CD4-positive, alpha-beta T cell treated with Interleukin-2 at 100 ng/mL for 4 hours (primary cell): ENCODE results near the gene PANK1.

ENCODE experiments used
- DNase-seq: peaks from one replicate; pipeline ENCODE4 v3.0.0-alpha.2; 2020; ENCODE audit warnings: low spot score

PANK1 gene

DNA sequence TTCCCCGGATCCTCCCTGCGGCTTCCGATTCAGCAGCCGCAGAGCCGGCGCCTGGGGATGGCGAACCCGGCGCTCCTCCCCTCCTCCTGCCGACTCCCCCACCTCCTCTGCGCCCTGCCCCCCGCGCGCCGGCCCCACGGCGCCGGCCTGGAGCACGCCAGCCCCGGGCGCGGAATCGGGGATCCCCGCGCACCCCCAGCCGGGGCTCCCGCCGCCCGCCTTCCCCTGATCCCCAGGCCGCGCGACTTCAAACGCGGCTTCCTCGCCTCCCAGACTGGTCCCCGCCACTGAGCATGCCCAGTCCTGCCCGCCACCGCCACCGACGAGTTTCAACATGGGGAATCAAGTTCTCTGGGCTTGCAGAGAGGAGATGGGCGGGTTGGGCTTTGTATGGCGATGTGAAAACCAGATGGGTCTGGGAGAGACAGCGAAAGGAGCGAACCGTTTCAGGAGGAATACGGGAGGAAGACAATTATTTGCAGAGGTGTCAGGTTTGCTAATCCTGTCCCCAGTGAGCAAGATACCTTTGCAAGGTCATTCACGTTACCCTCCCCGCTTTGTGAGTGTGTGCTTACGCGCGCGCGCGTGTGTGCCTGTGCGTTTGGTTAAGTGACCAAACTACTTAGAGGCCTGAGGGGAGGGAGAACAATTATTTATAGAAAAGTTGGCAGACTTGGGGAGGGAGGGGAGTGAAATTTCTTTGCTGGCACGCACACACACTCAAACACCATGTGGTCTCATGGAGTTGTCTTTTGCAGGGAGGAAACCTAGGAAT, at the start of gene PANK1:
TSS of gene PANK1 (minus strand) at position 276 of the 775 bp plus-strand sequence. CDS start 351 bp downstream, outside the sequence.
- peak; percentile 57 for DNase-seq

DNA sequence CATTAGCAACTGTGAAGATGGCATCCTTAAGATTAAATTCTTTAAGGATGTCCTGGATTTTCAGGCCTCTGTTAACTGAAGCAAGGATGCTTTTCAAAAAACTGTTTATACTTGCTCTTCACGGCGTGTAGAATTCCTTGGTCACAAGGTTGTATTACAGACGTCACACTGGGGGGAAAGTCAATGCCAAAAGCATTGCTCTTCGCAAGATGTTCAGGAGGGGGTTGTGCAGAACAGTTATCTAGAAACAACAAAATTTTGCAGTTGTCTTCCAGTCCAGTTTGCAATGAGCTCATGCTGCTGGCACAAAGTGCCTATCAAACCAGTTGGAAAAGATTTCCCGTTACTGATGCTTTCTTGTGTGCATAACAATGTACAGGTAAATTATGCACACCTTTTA, 48.1 kb upstream of the PANK1 start:
- no peak for DNase-seq

DNA sequence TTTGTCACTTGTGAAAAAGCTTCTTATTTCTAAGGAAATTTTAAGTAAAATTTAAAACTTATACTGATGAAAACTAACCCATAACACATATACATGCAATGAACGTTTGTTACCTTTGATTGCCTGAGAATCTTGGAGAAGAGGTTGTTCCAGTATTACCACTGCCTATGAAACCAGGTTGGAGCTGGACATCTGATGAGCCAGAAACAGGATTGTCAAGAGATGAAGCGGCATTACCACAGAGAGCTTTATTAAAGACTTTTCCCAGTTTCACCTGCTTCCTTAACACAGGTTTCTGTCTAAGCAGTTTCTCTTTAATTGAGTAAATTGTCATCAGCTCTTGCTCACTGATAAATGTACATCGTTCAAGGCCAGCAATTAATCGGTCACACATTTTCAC, 47.4 kb upstream of the PANK1 start:
- no peak for DNase-seq

DNA sequence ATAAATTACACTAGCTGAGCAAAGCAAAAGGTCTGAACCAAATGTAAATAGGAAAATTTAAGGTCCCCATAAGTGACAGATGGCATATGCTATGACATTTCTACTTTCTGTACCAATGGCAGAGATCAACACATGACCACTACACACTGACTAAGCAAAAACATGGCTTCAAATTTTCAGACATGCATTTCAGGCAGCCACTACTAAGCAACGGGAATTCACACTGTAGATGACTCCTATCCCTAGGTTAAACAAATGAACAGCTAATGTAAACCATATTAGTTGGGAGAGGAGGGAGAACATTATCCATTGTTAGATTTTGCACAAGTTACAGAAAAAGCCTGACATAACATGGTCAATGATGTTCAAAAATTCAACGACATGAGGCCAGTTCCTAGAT, 45.0 kb upstream of the PANK1 start:
- DNase-seq = no peak

DNA sequence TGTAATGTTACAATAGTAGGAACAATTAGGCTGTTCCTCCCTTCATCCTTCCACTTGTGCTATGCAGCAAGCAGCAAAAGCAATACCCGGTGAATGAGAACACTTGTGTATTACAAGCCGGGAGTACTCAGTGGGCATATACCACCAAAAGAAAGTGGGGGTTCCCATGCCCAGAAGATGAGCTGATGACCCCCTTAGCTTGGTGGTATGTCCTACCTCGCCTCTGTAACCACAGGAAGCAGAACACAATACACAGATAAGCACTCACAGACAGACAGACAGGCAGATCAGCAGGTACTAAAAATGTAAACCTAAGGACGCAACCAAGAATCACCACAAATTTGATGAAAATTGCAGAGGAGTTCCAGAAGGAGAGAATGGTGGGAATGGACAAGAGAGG, 40.9 kb upstream of the PANK1 start:
- DNase-seq = no peak

DNA sequence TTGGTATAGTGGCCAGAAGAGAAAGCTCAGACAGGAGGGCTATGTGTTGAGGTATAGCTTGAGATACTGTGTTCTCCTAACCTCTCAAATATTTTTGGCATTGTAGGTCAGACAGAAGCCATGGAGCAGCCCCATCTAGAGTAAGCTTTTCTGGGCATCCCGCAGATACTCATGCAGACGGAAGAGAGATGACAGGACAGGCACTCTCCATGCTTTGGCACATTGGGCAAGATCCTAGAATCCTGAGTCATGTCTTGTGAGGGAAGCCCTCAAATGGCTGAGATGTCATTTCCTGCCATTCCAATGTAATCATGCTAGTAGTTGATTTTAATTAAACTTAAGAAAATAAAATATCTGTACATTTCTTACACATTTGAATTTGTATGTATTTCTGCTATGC, 39.6 kb upstream of the PANK1 start:
- no peak for DNase-seq

DNA sequence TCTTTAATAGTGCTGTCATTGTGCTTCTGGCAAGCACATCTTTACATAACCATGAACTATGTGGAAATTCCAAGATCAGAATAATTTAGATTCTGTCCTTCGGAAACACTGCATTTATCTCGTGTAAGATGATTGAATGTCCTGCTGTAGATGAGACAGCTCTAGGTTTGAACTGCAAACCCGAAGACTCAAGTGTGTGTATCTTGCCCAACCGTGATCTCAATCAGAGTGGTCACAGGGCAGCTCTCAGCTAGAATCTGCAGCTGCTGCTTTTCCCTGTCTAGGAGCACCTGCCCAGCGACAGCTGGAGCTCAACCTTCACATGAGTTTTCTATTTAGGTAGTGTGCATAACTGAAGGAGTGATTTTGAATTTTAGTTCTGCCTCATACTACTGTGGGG, 38.8 kb upstream of the PANK1 start:
- DNase-seq = no peak

DNA sequence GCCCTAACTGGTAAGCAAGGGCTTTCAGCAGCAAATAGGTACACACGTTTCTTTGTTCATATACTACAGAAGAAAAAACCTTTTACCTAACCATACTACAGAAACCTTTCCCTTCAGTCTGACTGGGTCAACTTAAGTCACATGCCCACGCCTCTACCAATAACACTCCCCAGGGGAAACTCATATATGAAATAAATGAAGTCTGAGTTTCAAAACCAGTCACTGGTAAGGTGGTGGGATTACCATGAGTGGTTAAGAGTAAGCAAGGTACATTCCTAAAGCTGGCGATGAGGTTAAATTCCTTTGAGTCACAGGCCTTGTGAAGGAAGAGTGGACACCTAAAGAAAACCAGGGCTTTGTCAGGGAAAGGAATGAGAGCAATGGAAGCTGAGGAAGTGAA, 34.9 kb upstream of the PANK1 start:
- DNase-seq = no peak

DNA sequence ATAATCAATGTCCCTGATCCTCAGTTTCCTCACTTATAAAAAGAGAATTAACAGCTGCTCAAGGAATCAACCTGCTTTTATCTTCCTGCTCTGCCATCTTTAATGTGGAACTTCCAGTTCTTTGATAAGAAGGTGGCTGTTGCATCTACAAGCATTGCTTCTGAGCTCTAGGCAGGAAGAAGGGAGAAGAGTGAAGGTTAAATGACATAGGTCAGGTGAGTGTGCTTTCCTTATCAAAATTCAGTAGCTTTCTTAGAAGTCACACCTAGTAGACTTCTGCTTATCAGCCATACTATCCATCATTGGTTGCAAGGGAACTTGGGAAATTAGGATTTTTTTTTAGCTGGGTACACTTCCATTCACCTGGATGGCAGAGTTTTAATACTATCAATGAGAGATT, 32.3 kb upstream of the PANK1 start:
- no peak for DNase-seq

DNA sequence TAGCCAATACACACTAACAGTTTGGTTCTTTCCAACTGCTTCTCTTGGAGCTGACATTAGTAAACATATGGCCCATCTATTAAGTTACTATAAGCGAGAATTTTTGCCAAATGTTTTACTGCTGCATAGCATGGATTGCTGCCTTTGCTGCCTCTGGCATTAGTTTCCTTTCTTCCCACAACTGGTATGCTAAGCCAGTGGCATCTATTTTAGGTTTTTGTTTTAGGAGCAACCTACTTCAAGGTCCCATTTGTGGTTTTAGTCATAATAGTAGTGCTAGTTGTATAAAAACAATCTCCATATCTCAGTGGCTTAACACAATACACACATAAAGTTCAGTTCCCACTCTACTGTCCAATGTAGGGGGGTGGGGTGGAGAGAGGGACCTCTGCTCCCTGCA, 25.9 kb upstream of the PANK1 start:
- no peak for DNase-seq

DNA sequence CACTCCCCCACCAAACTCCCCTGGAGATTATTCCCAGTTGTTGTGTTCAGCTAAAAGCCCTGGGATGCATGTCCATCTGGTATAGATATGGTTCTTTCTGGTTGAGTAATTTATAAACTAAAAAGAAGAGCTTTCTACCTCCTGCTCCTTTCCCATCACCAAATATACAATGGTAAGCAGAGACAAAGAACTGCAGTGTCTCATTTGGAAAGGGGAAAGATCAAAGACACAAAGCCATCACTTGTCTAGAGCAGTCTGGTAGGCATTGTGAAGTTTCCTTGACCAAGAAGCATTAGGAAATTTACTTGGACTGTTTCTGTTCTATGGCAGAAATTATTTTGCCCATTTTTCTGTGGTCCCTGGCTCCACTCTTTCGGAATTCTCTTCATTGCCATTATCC, 24.9 kb upstream of the PANK1 start:
- no peak for DNase-seq

DNA sequence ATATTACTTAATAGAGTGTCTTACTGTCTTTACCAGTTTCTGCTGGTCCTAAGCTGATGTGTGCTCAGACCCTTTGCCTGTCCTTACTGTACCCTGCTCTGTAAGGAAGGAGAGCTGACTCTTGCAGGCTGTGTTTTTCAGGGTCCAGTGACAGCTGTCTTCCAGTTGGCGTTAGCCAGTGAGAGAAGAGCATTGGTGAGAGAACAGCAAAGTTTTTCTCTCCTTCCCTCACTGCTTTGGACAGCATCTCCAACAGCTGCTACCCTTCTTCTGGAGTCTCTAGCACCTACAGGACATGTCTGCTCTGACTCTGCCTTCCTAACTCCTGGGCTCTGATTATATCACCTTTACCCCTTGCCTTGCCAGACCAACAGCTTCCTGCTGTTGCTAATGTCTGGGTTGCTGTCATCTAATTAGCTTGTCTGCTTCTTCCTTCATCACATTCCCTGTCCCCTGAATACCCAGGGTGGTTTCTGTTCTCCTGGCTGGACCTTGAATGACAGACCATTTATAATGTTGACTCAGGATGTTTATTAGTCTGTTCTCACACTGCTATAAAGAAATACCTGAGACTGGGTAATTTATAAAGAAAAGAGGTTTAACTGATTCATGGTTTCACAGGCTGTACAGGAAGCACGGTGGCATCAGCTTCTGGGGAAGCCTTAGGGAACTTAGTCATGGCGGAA, 23.5 kb upstream of the PANK1 start:
- DNase-seq = no peak

DNA sequence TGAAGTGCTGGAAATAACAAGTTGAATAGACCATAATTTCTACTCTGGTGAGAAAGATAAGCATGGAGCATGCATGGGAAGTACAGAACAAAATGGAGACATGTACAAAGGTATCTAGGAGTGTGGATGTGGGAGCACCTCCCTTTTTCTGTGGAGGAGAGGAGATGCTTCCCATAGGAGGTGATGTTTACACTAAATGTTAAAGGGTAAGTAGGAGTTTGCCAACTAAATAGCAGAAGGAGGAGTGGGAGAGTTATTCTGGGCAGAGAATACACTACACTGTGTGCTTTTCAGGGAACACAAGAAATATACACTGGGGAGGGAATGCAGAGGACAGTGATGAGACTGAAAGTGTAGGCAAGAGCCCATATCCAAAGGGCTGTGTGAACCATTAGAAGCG, 21.1 kb upstream of the PANK1 start:
- DNase-seq = no peak

DNA sequence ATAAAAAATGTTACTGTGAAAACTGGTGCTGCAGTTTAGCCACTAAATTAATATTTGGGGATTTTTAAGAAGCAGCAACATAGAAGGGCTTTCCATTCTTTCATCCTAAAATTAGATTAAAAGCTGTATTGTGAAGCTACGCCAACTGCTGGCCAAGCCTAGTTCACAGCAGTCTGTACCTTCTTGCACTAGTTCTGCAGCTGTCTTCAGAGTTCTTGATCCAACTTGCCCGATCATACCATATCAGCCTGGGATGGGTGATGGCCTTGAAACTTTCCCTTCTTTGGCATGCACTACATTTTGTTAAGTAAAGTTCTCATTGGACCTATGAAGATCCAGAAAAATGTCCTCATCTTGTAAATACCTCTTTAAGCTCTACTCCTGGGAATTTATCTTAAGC, 20.3 kb upstream of the PANK1 start:
- no peak for DNase-seq

DNA sequence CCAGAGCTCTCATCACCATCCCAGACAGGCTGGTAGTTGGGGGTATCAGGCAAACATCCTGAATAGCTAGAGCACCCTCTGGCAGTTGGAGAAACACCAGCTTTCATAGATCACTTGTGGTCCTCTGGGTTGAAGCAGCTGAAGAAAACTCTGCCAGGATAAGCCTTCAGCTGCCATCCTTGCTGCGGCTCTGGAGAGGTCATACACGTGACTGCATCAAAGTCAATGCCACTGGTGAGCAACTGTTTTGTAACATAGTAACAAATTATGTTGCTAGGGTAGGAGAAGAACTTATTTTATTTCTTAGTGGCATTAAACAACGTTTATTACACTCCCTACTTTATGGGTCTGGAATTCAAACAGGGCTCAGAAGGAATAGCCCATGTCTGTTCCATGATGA, 19.2 kb upstream of the PANK1 start:
- DNase-seq = no peak

DNA sequence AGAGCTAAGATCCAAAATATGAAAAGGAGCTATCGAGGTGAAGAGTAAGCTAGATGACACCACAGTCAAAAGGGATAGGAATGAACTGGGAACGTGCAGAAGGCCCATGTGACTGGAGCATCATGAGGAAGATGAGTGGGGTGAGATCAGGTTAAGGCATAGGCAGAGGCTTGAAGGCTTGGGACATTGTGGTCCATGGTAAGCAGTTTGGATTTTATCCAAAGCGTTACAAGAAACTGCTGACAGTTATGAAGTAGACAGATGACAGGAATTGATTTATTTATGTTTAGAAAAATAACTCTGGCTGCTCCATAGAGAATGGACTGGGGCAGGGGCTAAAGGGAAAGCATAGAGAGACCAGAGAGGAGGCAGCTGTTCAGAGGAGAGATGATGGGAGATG, 18.1 kb upstream of the PANK1 start:
- DNase-seq = no peak

DNA sequence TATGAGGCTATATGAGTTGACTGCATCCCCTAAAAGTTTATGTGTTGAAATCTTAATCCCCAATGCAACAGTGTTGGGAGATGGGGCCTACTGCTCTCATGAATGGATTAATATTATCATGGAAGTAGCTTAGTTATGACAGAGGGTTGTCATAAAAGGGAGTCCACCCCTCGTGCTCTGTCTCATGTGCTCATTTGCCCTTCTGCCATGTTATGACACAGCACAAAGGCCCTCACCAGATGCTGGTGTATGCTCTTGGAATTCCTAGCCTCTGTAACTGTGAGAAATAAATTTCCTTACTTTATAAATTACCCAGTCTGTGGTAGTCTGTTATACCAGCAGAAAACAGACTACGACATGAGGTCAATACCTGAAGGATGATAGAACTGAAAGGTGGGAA, 17.6 kb upstream of the PANK1 start:
- DNase-seq = no peak

DNA sequence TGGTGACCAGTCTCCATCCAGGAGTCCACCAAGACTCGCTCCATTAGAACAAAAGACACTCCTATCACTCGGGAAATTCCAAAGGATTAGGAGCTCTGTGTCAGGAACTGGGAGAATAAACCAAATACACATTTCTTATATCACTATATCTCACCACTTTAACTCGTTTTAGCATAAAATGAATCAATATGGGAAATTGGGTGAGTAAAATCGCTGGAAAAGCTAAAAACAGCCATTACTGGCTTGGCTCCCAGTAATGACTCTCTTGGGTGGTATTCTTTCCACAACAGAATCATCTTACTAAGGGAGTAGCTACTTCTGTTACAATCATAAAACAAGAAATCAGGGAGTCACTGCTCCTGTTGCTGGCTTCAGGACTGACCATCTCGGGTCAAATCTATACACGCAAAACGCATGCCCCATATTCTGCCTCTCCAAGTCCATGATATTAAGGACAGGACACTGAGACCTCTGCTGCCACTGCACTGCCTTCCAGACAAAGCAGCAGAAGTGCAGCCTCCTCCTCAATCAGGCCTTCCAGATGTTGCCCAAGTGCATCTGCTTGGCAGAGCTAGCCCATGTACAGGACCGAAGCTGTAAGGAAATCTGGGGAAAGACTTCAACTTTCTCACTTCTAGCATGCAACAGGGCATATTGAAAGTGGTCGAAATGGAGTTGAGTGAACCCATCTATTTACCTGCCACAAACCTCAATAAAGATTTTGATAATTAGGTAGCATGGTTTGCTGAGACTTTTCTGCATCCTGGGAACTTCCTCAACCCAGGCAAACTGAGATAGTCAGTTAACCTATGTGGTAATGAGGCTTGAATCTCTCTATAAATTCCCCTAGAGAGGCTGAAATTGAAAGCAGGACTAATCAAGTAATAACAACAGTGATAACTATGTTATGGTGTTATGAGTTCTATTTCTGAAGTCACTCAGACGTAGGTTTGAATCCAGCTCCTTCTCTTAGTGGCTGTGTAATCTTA, 14.4 kb upstream of the PANK1 start:
- no peak for DNase-seq

DNA sequence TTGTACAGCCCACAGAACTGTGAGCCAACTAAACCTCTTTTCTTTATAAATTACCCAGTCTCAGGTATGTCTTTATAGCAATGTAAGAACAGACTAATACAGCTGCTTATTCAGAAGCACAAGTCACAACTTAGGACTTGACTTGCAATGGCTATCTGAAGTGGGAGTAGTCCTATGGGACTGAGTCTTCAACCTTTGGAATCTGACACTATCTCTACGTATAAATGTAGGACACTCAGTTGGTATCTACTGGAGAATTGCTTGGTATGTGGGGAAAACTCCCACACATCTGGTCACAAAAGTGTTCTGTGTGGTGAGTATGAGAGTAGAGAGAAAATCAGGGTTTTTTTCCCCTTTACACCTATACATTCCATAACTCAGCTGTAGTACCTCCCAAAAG, 12.3 kb upstream of the PANK1 start:
- DNase-seq = no peak

DNA sequence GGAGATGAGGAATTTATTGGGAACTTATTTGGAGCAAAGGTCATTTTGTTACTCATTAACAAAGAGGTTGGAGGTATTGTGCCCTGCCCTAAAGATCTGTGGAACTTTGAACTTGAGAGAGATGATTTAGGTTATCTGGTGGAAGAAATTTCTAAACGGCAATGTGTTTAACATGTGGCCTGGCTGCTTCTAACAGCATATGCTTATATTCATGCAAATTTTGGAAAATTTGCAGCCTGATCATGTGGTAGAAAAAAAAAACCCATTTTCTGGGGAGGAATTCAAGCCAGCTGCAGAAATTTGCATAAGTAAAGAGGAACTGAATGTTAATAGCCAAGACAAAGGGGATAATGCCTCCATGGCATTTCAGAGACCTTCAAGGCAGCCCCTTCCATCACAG, 10.7 kb upstream of the PANK1 start:
- DNase-seq = no peak

DNA sequence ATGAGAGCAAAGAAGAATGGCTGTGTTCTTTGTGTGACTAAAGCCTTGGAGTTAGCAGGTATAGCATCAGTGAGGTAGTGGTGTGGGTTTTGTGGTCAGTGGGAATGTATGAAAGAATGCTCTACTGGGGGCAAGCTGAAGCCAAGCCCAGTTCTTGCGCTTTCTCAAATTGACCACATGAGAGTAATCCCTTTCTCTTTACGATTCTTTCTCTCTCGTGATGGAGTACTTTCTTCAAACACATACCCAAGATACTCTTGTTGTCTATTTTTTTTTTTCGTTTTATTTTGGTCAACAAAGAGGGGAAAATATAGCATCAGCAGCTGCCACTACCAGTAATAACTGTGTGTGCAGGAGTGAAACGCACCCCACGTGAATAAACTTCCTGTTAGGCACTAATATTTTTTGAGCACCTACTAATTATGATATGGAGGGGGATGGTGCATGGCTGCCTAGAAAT, 8.4 kb upstream of the PANK1 start:
- DNase-seq = no peak

DNA sequence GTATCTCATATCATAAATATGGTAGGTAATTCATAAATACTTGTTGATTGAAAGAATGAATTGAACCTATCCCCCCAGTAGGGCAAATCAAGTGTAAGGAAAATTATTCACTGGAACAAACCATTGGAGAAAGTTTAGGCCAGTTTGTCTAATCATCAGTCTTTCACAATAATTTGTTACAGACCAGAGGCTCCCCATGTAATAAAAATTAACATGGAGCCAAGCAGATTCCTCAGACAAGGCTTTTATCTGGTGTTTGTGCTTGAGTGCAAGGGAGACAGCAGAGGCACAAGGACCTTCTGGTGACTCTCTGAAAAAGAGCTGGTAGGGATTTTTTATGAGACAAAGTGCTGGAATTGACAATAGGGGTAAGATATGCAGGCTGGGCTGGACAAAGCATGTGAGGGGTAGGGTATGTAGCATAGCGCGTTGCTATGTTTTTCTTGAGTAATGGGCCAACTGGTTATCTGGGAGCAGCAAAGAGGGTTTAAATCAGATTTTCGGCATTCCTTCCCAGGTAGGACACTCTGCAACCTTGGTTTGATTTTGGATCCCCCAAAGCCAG, 7.8 kb upstream of the PANK1 start:
- no peak for DNase-seq
